ENCODE results near the gene MRPL50. TPM values are rescaled to one million over a fixed set of nuclear protein-coding genes. Genes with fewer than 3 reads are reported as not detected.

MRPL50 gene
- total RNA-seq, 3 donors from 2014 or later (not counting 1 experiment from before 2014, with no cell fraction given) = 4.4 to 5.9 (median 5.1) TPM

GRCh38 chr9:101371813-101372212 is 26.6 kb downstream of the MRPL50 start:
- H3K36me3 ChIP-seq (ENCODE audit: control insufficient read depth, insufficient read depth, low read length) = no peaks in the 10 kb centered on the region
- no peak overlapping the region for H3K4me3 Mint-ChIP-seq
- peaks cover 10 to 19% of the 10 kb centered on the region in 2 donors for H3K27me3 Mint-ChIP-seq (ENCODE audit: low read depth in 2 of 2)
- 83% methylated on average over 1 of the region's 3 CpGs for WGBS (ENCODE audit: insufficient coverage)
- no peaks in the 10 kb centered on the region for H3K9me3 ChIP-seq (ENCODE audit: control insufficient read depth, insufficient read depth, low read length)
- DNase-seq (no peak), ATAC-seq (no peak)
- TF ChIP-seq CTCF (IDR thresholded peaks at IDR 0.05) = no peak
- H3K4me1 ChIP-seq (ENCODE audit: control insufficient read depth, insufficient read depth, low read length) = no peaks in the 10 kb centered on the region
- no peak overlapping the region for H3K4me3 ChIP-seq (ENCODE audit: low read length)
- no peak overlapping the region for H3K27ac Mint-ChIP-seq
- H3K36me3 Mint-ChIP-seq = no peaks in the 10 kb centered on the region
- no peaks in the 10 kb centered on the region for H3K9me3 Mint-ChIP-seq
- H3K4me1 Mint-ChIP-seq = no peaks in the 10 kb centered on the region
- H3K27me3 ChIP-seq (ENCODE audit: control insufficient read depth, insufficient read depth, low read length) = no peaks in the 10 kb centered on the region
- intact Hi-C loops (cut with micrococcal nuclease) = no loop called here
- no peak overlapping the region for H3K27ac ChIP-seq (ENCODE audit: low read length)

GRCh38 chr9:101369884-101370531 is 28.4 kb downstream of the MRPL50 start:
- ATAC-seq (no peak), DNase-seq (no peak)
- Histone ChIP-seq H3K4me3 (ENCODE audit: low read length) (no peak overlapping the region), H3K4me1 (ENCODE audit: control insufficient read depth, insufficient read depth, low read length) (no peaks in the 10 kb centered on the region), H3K36me3 (ENCODE audit: control insufficient read depth, insufficient read depth, low read length) (no peaks in the 10 kb centered on the region), H3K27ac (ENCODE audit: low read length) (no peak overlapping the region), H3K27me3 (ENCODE audit: control insufficient read depth, insufficient read depth, low read length) (no peaks in the 10 kb centered on the region), H3K9me3 (ENCODE audit: control insufficient read depth, insufficient read depth, low read length) (no peaks in the 10 kb centered on the region)
- no peak overlapping the region for H3K4me3 Mint-ChIP-seq
- intact Hi-C loops (cut with micrococcal nuclease) = no loop called here
- H3K36me3 Mint-ChIP-seq = no peaks in the 10 kb centered on the region
- H3K9me3 Mint-ChIP-seq = no peaks in the 10 kb centered on the region
- no peak for TF ChIP-seq CTCF (IDR thresholded peaks at IDR 0.05)
- H3K4me1 Mint-ChIP-seq = no peaks in the 10 kb centered on the region
- H3K27ac Mint-ChIP-seq = no peak overlapping the region
- peaks cover 10% of the 10 kb centered on the region in 2 donors for H3K27me3 Mint-ChIP-seq (ENCODE audit: low read depth in 2 of 2)
- 100% methylated on average over 1 of the region's 2 CpGs for WGBS (ENCODE audit: insufficient coverage)

GRCh38 chr9:101369286-101369685 is 29.1 kb downstream of the MRPL50 start:
- Histone ChIP-seq H3K27ac (ENCODE audit: low read length) (no peak overlapping the region), H3K4me3 (ENCODE audit: low read length) (no peak overlapping the region), H3K36me3 (ENCODE audit: control insufficient read depth, insufficient read depth, low read length) (no peaks in the 10 kb centered on the region), H3K4me1 (ENCODE audit: control insufficient read depth, insufficient read depth, low read length) (no peaks in the 10 kb centered on the region), H3K27me3 (ENCODE audit: control insufficient read depth, insufficient read depth, low read length) (no peaks in the 10 kb centered on the region), H3K9me3 (ENCODE audit: control insufficient read depth, insufficient read depth, low read length) (no peaks in the 10 kb centered on the region)
- TF ChIP-seq CTCF (IDR thresholded peaks at IDR 0.05) = no peak
- Mint-ChIP-seq H3K9me3 (no peaks in the 10 kb centered on the region), H3K36me3 (no peaks in the 10 kb centered on the region), H3K4me1 (no peaks in the 10 kb centered on the region), H3K27me3 (ENCODE audit: low read depth in 2 of 2) (peaks cover 10% of the 10 kb centered on the region in 2 donors), H3K27ac (no peak overlapping the region), H3K4me3 (no peak overlapping the region)
- intact Hi-C loops (cut with micrococcal nuclease) = no loop called here
- no peak for ATAC-seq
- whole genome bisulfite sequencing (ENCODE audit: insufficient coverage) = 97% methylated on average over 2 of the region's 2 CpGs
- DNase-seq = no peak

- Mint-ChIP-seq H3K27me3 (ENCODE audit: low read depth in 2 of 2) (peaks cover 10 to 12% of the 10 kb centered on the region in 2 donors), H3K9me3 (no peaks in the 10 kb centered on the region), H3K27ac (no peak overlapping the region), H3K4me3 (no peak overlapping the region), H3K4me1 (no peaks in the 10 kb centered on the region), H3K36me3 (no peaks in the 10 kb centered on the region)
- H3K36me3 ChIP-seq (ENCODE audit: control insufficient read depth, insufficient read depth, low read length) = no peaks in the 10 kb centered on the region
- no peaks in the 10 kb centered on the region for H3K9me3 ChIP-seq (ENCODE audit: control insufficient read depth, insufficient read depth, low read length)
- WGBS (ENCODE audit: insufficient coverage) = 90% methylated on average over 3 of the region's 3 CpGs
- ATAC-seq (no peak), DNase-seq (no peak)
- intact Hi-C loops (cut with micrococcal nuclease) = no loop called here
- H3K27me3 ChIP-seq (ENCODE audit: control insufficient read depth, insufficient read depth, low read length) = peaks cover under 1% of the 10 kb centered on the region
- H3K4me3 ChIP-seq (ENCODE audit: low read length) = no peak overlapping the region
- H3K27ac ChIP-seq (ENCODE audit: low read length) = no peak overlapping the region
- H3K4me1 ChIP-seq (ENCODE audit: control insufficient read depth, insufficient read depth, low read length) = no peaks in the 10 kb centered on the region
- TF ChIP-seq CTCF (IDR thresholded peaks at IDR 0.05) = no peak
Observed at GRCh38 chr9:101367323-101367722, 31.1 kb downstream of the MRPL50 start.

All from natural killer cell (primary cell).